Head of caudate nucleus (tissue), 42 donors: ENCODE results near the gene PIGS.
A peak's percentile ranks its signal among the peaks of the same experiment; 100 is the strongest.
"Not testable (repeated sequence)": the region's sequence is repeated elsewhere in the genome, so short reads cannot be mapped to it uniquely, and the experiment has no call there.

Experiments
- DNase-seq, 42 donors: peaks; one replicate each; pipeline versions ENCODE4 v3.0.0 to v3.0.0-alpha.2; 2020 to 2021; ENCODE audit warnings: mixed read lengths in 7 of 42
- intact Hi-C: fragments of 100-400 bp; cut with DNase I; formaldehyde crosslinking; loops from one replicate; pipeline ENCODE4 v1.15.0; 2022

The PIGS gene

DNA sequence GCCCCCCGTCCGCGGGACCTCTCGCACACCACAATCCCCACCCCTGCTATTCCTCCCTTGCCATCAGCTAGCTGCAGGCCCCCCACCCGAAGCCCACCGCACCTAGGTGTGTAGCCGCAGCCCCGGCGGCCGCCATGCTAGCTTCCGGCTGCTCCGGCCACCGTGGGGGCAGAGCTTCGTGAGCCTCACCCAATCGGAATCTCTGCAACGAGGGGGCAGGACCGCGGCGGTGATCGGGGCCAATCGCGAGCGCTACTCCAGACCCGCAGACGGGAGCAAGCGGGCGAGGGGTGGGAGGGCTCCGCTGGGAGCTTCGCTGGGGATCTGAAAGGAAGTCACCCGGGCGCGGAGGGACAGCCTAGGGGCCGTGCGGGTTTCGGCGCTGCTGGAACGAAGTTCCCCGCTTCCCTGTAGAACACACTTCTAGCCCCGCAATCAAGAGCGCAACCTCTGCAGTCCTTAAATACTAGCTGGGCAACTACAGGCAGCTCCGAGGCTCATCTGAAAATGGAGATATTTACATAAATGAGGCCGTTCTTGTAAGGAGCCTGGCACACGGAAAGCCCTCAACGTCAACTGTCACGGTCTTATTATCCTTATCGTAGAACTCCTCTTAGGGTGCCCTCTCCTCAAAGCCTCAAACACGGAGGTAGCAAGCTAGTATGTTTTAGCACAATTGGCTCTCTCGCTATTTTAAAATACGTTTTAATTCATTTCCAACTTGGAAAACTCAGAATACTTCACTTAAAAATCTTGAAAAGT lies at the start of gene PIGS:
PIGS (minus strand) TSS at position 164 of the 762 bp plus-strand sequence; CDS start at position 136, 28 bp downstream.
- DNase-seq: peak; percentile 94 to 99 (median 98)
- intact Hi-C loops: no loop called here

DNA sequence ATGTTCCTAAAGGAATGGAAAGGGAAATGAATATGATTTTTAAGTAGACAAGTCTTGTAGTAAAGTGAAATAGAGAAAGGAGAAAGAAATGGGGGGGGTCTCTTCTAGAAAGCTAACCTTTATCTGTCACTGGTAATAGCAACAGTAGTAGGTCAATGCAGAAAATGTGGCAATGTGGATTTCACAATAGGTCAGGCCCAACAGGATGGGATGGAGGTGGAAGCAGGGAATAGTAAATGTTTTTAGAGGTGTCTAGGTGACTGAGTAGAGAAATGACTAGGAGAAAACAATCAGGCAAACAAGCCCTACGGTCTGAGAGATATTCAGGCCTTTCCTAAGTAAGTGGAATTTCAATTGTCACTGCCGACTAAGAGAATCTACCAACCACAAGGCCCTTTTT lies 48.7 kb upstream of the PIGS start:
- intact Hi-C loops: no loop called here
- DNase-seq: no peak

DNA sequence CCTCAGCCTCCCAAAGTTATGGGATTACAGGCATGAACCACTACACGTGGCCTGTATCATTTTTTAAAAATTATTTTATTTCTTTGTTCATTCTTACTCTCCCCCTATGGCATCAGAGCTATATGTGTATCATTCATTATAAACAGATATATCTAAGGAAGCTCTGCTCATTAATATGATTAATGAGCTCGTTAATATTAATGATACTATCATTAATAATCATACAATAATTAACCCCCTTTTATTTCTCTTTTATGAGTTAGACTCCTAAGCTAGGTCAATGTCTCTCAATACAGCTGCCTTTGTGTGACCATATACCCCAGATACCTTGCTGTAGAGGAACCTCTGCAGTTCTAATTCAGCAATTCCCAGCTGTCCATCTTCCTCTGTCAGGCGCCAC lies 47.1 kb upstream of the PIGS start:
- no peak for DNase-seq
- intact Hi-C loops: loop anchor here (10.0 kb wide), 1 partner anchor 124 kb away; no protein-coding TSS in a partner anchor

DNA sequence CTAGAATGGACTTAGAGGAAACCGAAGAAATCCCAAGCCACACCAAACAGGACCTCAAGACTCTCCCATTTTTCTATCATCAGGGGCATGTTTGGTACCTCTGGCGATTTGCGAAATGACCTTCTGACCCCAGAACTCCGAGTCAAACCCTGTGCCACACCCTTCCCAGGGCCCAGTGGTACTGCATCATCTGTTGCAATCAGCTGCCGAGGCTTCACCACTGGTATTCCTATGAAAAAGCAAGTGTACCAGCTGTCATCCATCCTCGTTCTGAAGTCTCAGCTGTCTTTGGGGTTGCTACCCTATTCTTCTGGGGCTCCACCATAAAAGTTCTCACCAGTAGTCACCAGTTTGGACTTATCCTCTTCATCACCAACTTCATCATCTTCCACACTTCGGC lies 45.0 kb upstream of the PIGS start:
- DNase-seq: no peak
- intact Hi-C loops: loop anchor here (10.0 kb wide), 1 partner anchor 121 kb away; no protein-coding TSS in a partner anchor

DNA sequence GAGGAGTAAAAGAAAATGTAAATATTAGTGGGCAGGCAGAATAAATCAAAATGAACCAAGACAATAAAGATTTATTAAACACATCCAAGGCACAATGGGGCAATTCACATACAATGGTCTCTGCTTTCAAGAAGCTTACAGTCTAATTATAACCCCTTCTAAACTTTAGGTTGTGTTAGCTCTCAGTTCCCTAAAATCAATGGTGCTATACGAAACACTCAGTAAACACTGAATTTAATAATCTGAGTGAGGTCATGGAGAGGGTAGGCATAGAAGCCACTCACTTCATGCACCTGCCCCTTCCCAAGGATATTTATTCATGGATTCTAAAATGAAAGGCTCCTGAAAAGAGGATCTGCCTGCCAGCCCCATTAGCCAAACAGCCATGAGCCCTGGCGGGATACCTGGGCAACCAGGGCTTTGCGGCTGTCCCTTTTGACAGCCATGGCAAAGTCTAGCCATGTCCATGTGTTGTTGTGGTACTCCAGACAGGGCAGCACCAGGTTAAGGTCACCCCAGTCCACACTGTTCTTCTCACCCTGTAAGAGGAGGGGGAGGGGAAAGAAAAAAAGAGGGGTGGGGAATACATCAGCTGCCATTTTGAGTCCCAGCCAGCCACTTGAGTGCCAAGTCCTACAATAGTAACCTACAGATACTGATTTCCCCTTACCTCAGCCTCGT lies 44.1 kb upstream of the PIGS start:
- no peak for DNase-seq
- intact Hi-C loops: loop anchor here (10.0 kb wide), 1 partner anchor 121 kb away; no protein-coding TSS in a partner anchor

DNA sequence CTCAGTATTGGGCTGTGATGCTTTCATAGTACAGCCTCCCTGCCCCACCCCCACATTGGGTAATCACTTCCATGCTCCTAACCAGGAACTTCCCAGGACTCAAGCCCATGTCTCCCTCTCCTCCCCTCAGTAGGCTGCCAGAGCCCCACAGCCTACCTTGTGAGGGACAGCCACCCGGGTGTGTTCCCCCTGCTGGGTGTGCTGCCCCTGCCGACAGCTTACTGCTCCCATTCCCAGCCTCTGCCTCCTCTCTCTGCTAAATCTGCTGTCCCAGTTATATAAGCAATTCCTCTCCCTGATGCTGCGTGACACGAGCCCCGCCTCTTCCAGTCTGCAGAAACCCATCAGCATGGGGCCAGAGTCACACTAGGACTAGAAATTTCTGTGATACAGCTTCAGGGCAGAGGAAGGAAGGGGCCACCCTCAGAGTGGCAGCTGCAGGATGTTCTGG lies 42.6 kb upstream of the PIGS start, which contains the start of gene RSKR:
RSKR (minus strand) TSS at position 255 of the 451 bp plus-strand sequence; CDS start at position 231, 24 bp downstream.
- intact Hi-C loops: loop anchor here (10.0 kb wide), 1 partner anchor 119 kb away; no protein-coding TSS in a partner anchor
- DNase-seq: peak; percentile 23 to 88 (median 70)

DNA sequence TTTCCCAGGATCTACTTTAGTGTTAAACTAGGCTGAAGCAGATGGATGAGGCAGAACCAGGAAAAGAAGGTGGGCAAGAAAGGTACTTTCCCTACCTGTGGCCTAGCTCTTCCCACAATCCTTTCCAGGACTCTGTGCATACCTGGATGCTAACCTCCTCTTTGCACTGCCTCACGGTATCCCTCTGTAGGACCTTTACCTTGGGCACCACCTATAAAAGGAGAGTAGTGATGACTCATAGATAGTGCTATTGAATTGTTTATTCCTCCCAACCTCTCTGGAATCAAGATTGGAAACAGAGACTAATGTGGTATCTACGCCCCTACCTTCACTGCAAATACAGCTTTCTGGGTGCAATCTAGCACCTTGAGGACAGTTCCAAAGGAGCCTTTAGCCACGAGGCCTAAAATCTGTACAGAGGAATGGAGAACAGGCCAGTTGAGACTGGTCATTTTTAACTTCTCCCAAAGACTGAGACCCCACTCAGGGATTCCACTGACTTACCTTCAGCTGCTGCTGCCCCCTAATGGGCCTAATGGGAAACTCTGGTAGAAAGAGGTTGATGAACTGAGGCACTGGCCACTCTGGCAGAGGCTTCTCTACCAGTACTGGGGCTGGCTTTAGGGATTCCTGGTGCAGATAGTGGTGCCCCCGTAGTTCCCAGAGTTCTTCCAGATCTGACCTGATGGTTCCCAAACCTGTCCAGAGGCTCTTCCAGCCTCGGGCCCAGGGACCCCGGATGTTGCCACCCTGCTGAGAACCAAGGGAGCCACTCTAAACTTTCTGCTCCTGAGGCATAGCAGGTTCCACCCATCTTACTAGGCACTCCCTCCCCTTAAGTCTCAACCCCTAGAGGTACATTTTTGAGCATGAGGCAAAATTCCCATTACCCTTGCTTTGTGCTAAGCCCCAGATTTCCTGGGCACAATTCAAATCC lies 41.9 kb upstream of the PIGS start:
- peak in 34 of 42 donors; percentile 13 to 80 (median 48) for DNase-seq
- intact Hi-C loops: loop anchor here (10.0 kb wide), 1 partner anchor 118 kb away; no protein-coding TSS in a partner anchor

DNA sequence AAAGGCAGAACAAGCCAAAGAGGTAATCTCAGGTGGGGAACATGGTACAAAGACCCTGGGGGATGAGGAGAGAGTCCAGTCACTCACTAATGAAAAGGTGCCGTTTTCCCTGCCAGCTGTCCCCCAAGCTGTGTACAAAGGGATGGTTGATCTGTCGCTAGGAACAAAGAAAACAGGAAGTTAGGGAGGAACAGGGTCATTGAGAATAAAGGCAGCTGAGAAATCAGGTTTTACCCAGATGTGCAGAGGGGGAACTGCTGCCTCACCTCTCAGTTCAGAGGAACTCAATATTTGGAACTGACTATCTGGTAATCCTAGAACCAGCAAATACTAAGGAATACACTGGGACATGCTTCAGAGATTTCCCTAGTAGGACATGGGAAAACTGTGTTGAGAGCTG lies 41.2 kb upstream of the PIGS start:
- intact Hi-C loops: loop anchor here (10.0 kb wide), 1 partner anchor 118 kb away; no protein-coding TSS in a partner anchor
- no peak for DNase-seq

DNA sequence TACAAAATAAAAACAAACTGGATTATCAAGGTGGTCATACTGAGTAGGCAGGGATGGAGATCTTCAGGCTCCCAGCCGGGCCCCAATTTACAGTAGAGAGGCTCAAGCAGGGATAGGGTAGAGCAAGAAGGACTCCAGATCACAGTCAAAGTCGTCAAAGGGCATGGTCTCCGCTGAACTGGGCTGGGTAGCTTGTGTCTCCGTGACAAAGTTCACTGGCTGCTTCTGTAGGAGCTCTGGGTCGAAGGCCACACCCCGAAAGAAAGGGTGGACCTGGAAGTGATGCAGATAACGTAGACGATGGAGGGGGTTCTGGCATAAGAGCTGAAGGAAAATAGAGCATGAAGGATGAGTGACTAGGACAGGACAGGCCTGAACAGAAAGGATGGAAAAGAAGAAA lies 39.1 kb upstream of the PIGS start:
- intact Hi-C loops: loop anchor here (10.0 kb wide), 1 partner anchor 116 kb away; no protein-coding TSS in a partner anchor
- no peak for DNase-seq

DNA sequence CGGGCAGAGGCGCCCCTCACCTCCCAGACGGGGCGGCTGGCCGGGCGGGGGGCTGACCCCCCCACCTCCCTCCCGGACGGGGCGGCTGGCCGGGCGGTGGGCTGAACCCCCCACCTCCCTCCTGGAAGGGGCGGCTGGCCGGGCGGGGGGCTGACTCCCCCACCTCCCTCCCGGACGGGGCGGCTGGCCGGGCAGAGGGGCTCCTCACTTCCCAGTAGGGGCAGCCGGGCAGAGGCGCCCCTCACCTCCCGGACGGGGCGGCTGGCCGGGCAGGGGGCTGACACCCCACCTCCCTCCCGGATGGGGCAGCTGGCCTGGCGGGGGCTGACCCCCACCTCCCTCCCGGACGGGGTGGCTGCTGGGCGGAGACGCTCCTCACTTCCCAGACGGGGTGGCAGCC lies 32.7 kb upstream of the PIGS start:
- intact Hi-C loops, DNase-seq: not testable (repeated sequence)

DNA sequence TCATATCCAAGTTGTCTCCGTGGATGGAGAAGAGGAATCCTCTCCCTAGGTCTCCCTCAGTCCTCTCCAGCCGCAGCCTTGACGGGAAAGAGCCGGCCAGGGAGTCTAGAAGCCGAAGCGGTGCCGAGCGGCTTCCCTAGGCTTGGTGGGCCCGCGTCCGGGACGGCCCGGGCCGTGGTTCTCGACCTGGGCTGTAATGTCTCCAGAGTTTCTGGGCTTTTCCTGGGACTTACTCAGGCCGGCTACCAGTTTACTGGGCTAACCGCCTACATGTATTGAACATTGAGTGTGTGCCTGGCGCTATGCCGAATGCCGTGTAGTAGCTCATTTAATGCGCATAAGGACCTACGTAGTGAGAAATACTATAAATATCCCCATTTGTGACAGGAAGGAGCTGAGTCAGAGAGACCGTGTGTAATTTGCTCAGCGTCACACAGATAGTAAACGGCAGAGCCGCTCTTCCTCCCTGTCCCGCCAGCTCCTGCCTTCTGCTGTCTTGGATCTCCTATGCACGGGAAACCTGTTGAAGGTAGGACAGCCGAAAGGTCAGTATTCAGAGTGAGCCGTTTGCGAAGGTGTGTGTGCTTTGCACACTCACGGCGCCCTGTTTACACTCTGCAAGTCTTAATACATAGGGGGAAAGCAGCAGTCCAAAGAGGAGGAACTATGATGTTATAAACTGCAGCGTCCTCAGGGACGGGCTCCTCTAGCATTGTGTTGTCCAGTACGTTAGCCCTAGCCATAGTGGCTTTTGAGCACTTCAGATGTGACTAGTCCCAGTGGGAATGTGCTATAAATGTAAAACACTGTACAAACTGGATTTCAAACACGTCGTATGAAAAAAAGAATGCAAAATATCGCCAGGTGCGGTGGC lies 28.2 kb upstream of the PIGS start:
- intact Hi-C loops: no loop called here
- DNase-seq: peak in 40 of 42 donors; percentile 15 to 78 (median 44)

DNA sequence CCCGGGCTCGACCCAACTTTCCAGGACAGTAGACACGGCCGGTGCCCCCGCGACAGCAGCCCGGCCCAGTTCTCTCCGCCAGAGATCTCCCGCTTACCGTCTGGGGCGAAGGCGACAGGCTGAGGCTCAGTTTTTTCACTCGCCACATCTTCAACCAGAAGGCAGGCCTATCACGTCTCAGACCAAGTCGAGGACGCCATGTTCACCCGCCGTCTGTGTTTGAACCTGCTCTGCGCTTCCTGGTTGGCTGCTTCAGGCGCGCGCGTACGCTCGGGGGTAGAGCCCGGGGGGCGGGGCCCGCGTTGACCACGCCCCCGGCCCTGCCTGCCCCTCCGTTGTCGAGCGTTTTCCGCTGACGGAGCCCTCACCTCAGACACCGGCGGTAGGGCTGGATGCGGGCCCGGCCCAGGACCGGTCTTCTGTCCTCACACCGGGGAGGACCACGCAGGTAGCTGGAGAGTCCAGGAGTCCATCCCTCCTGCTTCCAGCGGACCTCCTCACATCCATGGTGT lies 27.5 kb upstream of the PIGS start, which contains the start of gene SPAG5:
SPAG5 (minus strand) TSS at position 227 of the 512 bp plus-strand sequence; CDS start at position 148, 79 bp downstream.
- peak; percentile 82 to 97 (median 93) for DNase-seq
- intact Hi-C loops: no loop called here

DNA sequence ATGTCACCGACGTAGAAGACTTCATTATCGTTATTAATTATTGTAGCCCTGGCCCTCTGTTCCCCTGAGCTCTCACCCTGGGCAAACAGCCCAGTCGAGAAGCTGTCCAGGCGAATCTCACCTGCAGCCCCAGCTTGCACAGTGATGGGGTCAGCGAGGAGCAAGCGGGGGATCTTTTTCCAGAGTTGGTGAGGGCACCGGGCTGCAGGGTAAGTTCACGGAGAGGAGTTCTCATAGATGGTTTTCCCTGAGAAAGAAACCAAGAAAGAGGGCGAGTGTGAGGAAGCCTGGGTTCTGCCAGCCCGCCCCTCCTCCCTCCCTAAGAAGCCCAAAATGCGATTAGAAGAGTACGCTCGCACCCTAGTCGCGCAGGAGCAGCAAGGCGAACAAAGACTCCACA lies 27.1 kb upstream of the PIGS start:
- intact Hi-C loops: no loop called here

DNA sequence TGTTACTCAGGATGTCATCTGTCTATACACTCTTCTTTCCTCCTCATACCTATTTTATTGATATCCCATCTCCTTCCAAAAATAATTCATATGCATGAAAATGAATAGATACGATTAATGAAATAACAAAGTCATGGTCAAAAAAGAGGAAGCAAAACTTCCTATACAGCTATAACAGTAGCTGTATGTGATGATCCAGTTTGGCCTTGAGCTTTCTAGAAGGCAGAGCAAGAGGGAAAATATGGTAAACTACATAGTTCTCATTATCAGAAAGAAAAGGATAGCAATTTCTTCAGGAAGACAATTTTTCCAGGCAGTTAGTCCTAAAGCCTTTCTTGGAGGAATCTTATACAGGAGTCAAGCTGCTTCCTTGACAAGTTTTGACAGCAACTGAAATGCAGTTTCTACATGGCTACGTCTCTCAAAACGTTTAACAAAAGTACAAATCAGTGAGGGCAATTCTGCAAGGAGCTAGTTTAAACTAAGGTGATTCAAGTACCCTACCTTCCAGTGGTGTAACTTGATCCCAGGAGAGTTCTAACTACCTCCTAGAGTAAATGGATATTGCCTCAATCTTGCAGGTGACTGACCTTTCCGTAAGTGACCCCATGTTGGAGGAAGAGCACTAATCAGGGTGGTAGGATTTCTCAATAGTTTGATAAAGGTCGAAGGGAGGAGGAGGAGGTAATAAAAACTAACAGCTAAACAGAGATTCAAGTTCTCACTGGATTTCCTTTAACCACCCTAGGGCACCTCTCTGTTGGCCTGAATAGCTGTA lies 26.5 kb upstream of the PIGS start:
- no peak for DNase-seq
- intact Hi-C loops: no loop called here

More for the DNA sequence above, 27.1 kb upstream of the PIGS start:
- no peak for DNase-seq

DNA sequence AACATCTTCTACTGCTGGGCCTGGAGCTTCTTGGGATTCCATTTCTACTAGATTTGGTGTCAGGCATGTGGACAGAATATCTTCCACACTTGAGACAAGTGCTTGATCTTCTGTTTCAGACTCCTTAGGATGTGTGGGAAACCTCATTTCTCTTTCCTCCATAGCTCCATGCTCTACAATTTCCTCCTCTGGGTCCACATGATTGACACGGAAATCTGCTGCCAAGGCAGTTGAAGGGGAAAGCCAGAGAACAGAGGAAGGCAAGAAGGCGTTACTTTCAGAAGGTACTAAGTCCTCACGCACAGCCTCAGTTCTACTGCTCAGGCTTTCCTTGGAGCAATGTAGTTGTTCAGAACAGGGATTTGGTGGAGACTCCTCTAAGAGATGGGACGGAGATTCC lies 20.9 kb upstream of the PIGS start:
- intact Hi-C loops: no loop called here
- no peak for DNase-seq

DNA sequence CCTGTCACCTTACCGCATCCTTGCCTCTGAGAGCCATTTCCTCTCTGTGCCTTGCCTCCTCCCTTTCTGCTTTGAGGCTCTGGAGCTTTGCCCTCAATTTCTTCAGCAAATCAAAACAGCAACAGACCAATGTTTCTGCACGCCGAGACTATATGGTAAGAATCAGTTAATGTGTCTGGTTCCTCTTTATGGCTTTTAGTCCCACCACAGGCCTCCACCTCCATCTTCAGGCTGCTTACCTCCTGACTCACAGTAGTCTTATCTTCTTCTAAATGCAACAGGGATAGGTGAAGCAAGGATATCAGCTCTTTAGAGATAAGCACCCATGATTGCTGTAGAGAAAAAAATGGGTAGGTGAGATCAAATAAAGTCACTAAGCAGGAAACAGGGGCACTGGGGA lies 14.5 kb upstream of the PIGS start:
- intact Hi-C loops: no loop called here
- DNase-seq: no peak

DNA sequence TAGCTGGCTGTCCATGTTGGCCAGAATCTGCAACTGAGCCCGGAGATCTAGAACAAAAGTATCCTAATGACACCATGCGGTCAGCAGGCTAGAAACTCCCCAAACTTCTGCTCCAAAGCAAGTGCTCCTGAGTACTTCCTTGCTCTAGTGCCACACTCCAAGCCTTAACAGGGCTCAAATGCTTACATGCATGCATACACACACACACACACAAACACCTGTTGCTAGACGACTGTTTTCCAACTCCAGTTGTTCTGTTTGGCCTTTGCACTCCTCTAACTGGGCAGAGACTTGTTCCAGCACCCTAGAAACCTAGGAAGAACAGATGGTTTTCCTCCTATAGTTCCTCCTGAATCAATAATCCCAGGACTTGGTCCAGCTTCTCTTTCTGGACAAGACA lies 13.1 kb upstream of the PIGS start:
- DNase-seq: no peak
- intact Hi-C loops: no loop called here
